Activated T-helper 9 cell treated with anti-CD3 and anti-CD28 coated beads, Interleukin-2, amount 50 U/mL, for 16 hours (primary cell): ENCODE results near the gene GSG1L.

Source experiments
- DNase-seq: peaks from one replicate; pipeline ENCODE4 v3.0.0-alpha.2; 2020; ENCODE audit warnings: low read depth

Gene GSG1L

GRCh38 chr16:27851586-27851985 lies 211.9 kb downstream of the GSG1L start:
- DNase-seq, result no peak

DNA sequence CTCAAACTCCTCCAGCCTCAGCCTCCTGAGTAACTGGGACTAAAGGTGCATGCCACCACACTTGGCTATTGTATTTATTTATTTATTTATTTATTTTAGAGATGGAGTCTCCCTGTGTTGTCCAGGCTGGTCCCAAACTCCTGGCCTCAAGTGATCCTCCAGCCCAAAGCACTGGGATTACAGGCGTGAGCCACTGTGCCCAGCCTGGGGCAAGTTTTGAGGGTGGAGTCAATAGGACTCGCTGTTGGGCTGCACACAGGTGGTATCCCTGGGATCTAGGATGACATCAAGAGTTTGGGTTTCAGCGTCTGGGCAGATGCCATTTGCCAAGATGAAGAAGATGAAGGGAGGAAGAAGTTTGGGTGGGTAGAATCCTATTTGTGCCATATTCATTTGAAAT lies 213.9 kb downstream of the GSG1L start:
- no peak for DNase-seq

DNA sequence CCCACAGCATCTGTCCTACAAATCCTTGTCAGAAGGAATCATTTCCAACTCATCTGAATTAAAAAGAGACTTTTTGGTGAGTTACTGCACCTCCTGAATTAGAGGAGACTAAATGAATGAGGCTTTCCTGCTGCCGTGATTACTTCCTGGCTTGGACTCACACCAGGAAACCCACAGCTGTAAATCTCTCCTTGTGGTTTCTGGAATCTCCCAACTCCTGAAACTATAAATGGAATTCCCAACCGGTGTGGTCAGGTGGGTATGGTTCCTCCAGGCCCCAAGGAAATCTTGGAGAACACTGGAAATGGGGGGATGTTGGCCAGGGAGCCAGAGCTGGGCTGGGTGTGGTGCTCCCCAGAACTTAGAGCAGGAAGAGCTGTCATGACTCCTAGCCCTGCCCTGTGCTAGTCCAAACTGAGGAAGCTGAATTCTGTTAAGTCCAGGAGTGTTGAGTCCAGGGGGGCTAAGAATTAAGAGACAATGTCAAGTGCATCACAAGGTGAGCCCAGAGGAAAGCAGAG lies 216.4 kb downstream of the GSG1L start:
- no peak for DNase-seq

GRCh38 chr16:27844826-27845225 lies 218.7 kb downstream of the GSG1L start:
- DNase-seq, result no peak

GRCh38 chr16:27843800-27844199 lies 219.7 kb downstream of the GSG1L start:
- no peak for DNase-seq

DNA sequence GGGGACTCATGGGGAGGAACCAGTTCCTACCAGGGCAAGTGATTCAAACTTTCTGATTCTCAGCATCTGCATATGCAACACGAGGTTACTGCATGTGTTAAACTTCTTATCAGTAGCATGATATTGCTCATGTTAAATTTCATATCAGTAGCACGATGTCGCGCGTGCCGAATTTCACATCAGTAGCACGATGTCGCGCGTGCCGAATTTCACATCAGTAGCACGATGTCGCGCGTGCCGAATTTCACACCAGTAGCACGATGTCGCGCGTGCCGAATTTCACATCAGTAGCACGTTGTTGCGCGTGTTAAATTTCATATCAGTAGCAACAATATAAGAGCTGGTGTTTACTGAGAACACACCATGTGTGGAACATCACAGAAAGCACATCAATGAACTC lies 221.6 kb downstream of the GSG1L start:
- no peak for DNase-seq

DNA sequence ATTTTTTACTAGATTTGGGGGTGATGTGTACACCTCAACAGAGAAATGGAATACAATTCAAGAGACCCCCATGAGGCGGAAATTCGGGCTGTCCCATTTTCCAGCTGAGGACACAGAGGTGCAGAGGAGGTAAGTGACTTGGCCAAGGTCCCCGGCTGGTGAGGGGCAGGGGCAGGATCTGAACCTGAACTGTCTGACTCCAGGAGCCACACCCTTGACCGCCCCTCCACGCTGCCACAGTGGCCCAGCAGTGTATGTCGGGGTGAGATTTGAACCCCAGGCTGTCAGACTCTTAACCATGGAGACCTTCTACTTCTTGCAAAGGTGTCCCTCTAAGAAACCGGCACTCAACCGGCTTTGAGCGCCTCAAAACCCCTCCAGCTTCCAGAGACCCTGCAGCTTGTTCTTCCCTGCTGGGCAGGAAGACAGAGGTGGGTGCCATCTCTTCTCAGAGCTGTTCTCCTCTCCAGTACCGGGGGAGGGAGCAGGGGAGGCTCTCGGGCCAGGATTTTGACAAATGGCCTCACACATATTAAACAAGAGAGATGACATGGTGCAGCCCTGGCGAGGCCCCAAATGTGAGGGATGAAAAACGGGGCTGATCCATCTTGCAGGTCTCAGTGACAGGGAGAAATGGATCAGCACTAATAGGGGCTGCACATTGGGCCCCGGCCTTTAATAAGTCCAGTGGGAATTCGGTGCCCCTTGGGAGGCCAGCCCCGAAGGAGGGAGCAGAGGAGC lies 222.3 kb downstream of the GSG1L start:
- no peak for DNase-seq

DNA sequence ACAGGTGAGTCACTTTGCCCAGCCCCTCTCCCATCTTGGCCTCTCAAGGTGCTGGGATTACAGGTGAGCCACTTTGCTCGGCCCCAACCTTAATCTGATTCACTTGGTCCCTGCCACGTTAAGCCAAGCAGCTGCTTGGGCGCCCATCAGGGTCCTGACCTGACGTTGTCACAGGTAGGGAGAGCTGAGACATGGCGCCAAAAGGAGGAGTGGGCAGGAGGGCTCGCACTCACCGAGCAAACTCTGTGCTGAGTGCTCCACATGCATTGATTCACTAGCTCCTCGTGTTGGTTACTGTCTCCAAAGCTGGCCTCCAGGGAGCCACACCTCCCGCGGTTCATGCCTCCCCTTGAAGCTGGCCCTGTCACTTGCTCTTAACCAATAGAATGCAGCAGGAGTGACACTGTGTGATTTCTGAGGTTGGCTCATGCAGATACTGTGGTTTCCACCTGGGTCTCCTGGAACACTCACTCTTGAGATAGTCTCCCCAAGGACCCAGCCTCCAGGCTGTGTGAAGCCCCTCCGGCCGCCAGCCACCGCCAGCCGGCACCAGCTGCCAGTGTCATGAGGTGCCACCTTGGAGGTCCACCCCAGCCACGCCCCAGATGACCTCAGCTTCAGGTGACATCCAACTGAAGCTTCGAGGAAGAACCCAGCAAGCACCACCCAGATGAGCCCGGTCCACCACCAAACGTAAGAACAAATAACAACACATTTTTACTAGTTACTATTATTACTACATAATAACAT lies 223.0 kb downstream of the GSG1L start:
- DNase-seq, result no peak

- DNase-seq, result no peak
Measured at GRCh38 chr16:27839419-27839818, 224.1 kb downstream of the GSG1L start.

DNA sequence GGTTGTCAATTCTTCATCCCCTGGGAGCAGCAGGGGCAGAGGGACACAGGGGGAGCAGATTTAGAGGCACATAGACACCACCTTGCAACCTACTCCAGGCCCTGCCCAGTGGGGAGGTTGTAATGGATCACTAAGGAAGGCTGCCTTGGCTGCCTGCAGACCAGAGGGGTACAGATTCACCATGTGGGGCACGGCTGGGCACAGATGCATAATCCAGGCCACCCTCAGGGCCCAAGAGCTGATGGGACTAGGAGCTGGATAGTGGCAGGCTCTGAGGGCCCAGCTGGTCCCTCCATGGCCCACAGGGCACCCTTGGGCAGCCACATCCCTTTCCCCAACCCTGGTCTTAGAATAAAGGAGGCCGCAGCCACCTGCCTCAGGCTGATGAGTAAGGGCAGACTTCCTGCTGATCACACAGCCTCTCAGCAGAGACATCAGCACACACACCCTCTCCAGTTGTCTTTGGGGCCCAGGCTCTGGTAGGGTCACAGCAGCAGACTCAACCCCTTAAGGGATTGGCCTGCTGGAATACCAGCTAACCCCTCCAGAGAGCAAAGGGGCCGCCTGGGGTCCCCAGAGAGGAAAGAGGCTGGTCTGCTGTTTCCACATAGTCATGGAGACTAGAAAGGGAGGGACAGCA lies 224.9 kb downstream of the GSG1L start:
- no peak for DNase-seq

DNA sequence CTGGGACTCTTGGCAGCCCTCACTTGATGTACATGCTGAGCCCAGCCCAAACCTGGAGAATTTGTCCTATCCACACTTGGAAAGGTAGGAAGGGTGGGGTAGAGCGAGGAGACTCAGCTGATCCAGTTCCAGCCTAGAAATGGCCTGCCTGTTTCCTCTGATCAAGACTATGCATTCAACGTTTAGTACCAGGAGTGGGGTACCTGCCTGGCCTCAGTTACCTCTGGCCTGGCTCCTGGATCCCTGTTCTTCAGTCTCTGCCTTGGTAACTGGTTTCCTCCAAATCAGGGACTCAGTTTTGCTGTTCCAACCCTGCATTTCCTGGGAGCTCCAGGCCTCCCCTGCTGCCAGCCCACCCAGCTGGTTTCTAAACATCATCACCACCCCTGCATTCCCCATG lies 233.5 kb downstream of the GSG1L start:
- DNase-seq, result no peak

DNA sequence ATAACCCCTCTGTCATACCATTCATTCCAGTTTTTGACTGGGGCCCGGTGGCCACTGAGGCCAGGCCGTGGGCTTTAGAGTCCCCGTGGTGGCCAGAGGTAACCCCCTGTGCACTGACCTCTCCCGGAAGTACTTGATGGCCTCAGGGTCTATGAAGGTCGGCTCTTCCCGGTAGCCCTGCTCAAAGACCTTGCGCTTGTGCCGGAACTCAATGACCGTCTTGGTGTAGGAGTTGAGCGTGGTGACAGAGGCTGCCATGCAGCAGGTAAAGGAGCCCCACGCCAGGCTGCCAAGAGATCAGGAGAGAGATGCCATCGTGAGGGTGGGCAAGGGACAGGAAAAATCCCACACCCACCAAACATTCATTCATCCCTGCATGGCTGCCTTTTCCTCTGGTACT lies 234.8 kb downstream of the GSG1L start:
- no peak for DNase-seq

GRCh38 chr16:27827765-27828164 lies 235.7 kb downstream of the GSG1L start:
- no peak for DNase-seq

- DNase-seq, result no peak
Measured at GRCh38 chr16:27826893-27827289, 236.6 kb downstream of the GSG1L start.

GRCh38 chr16:27826081-27826892 lies 237.2 kb downstream of the GSG1L start:
- no peak for DNase-seq

- DNase-seq, result no peak
Measured at GRCh38 chr16:27824786-27825185, 238.7 kb downstream of the GSG1L start.

DNA sequence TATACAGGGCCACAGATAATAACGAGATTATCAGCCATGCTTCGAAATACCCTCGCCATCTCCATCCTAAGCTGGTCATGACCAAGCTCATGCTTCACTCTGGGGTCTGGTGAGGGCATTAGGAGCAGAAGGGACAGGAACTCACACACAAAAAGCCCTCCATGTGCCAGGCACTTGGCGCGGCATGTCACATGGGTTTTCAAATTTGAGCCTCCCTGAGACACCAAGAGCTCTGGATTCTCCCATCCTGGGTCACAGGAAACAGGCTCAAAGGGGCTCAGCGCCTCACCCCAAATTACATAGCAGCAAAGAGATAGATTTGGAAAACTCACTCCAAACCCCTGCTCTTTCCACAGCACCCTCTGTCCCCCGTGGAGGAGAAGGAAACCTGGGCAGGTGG lies 239.5 kb downstream of the GSG1L start:
- DNase-seq, result no peak

GRCh38 chr16:27823421-27823820 lies 240.1 kb downstream of the GSG1L start:
- DNase-seq, result no peak

- DNase-seq, result no peak
Measured at GRCh38 chr16:27822996-27823395, 240.5 kb downstream of the GSG1L start.

DNA sequence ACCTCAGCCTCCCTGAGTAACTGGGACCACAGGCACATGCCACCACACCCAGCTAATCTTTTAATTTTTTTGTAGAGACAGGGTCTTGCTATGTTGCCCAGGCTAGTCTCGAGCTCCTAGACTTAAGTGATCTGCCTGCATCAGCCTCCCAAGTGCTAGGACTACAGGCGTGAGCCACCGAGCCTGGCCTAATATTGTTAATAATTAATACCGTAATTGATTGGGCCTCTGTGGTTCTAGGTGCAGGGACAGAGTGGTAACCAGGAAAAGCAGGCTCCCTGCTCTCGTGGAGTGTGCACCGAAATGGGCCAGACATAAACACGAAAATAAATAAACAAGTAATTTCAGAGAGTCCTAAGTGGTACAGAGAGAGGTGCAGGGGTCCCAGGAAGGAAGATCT lies 241.0 kb downstream of the GSG1L start:
- DNase-seq, result no peak

DNA sequence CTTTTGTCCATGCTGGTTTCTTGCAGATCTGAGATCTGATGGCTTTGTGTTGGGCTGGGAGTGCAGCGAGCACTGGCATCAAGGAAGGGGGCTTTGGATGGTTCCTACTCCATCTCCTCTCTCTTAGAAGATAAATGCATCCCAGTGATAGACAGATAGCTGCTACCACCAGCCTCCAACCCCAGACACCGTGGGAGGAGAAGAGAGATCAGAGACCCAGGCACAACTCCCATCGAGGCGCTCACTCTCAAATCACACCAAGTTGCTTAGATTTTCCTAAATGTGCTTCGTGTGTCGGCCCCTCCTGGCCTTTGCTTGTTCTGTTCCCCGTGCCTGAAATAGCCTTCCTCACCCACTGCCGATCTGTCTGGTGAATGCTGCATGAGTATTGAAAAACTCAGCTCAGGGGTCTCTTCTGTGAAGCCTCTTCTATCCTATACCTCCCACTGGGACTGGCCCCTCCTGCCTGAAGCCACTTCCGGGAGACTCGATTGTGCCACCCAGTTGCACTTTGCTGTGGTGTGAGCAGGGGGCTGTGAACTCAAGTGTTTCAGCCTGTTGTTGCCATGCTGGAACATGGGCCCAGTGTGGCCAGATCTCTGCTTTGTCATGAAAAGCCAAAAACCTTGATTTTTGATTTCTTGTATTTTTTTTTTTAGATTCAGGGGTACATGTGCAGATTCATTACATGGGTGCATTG lies 242.7 kb downstream of the GSG1L start:
- no peak for DNase-seq
